ENCODE data around the gene KRTAP23-1.

KRTAP23-1 gene

GRCh38 chr21:30305136-30305535 lies 43.3 kb downstream of the KRTAP23-1 start:
- DNase-seq: no peak

Data from NCI-H2081 (cell line).